ENCODE measurements around the gene SRRD. TPM values are rescaled to one million over a fixed set of nuclear protein-coding genes. Genes with fewer than 3 reads are reported as not detected.

Gene SRRD
- total and polyA plus RNA-seq, 2 of the 13 experiments (the other 11 are each of a cell fraction or from before 2014, with no cell fraction given): 22.8 to 36.6 TPM

- TF ChIP-seq ZNF704 (CRISPR knock-in tag; IDR thresholded peaks at IDR 0.05; ENCODE audit: borderline replicate concordance) (no peak), CREB1 (IDR thresholded peaks at IDR 0.05) (peak; percentile 99), CREB1 (CRISPR knock-in tag; IDR thresholded peaks at IDR 0.05) (peak; percentile 98), ZBTB4 (CRISPR knock-in tag; IDR thresholded peaks at IDR 0.05; ENCODE audit: borderline replicate concordance) (0 out of 2 replicates have a peak, but pooled peaks have one; percentile 47), MLLT10 (CRISPR knock-in tag; IDR thresholded peaks at IDR 0.05) (no peak), SMC3 (IDR thresholded peaks at IDR 0.05; ENCODE audit: low read length) (no peak), NFE2L2 (IDR thresholded peaks at IDR 0.05; ENCODE audit: low read length) (no peak), IRX3 (CRISPR knock-in tag; IDR thresholded peaks at IDR 0.05; ENCODE audit: borderline replicate concordance, low read depth) (no peak), ZNF501 (CRISPR knock-in tag; IDR thresholded peaks at IDR 0.05) (peak; percentile 92), HIVEP1 (CRISPR knock-in tag; IDR thresholded peaks at IDR 0.05) (peak; percentile 68; the same call in 1 of the 2 replicates), DZIP1 (CRISPR knock-in tag; IDR thresholded peaks at IDR 0.05) (0 out of 2 replicates have a peak, but pooled peaks have one; percentile 61), ZNF331 (CRISPR knock-in tag; IDR thresholded peaks at IDR 0.05) (peak; percentile 88), ZSCAN31 (CRISPR knock-in tag; IDR thresholded peaks at IDR 0.05; ENCODE audit: low read depth) (peak; percentile 86), PRDM4 (CRISPR knock-in tag; IDR thresholded peaks at IDR 0.05; ENCODE audit: borderline replicate concordance) (no peak), ZBTB8A (CRISPR knock-in tag; IDR thresholded peaks at IDR 0.05; ENCODE audit: borderline replicate concordance, low read depth) (no peak), GRHL1 (CRISPR knock-in tag; conservative IDR thresholded peaks at IDR 0.05) (no peak)
These were observed at the start of gene SRRD, which contains the start of gene HPS4 (continued) for GRCh38 chr22:26483439-26484359.
